ENCODE data around the gene LTA4H. TPM values are rescaled to one million over a fixed set of nuclear protein-coding genes. Genes with fewer than 3 reads are reported as not detected.

The LTA4H gene
- total RNA-seq, 1 donor from 2014 or later: 124 TPM

DNA sequence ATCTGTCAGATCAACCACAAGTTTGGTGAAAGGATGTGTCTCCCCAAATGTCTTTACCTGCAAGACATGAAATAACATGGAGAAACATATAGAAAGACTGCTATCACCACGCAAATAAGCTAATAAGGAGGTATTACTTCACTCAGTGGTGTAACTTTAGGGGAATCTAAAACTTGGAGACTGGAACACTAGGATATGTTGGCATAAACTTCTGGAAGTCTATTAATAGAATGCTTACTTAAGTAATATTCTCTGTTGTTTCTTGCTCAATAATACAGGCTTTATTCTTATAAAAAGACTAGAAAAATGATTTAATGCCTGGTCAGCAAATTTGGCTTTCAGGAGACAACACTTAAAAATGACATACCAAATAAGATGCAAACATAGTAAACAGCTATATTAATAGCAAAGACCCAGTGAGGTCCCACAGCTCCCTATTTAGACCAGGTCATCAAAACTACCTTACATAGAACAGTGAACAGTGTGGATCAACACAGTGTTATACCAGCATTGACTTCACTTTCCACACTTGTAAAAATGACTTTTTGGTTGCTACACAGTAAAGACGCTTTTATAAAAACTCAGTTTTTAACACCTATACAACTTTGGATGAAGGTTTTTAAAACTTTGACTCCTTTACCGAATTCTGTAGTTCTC, 20.3 kb downstream of the LTA4H start:
- no peak for DNase-seq
- Mint-ChIP-seq H3K27me3 (no peaks in the 10 kb centered on the region), H3K9me3 (no peaks in the 10 kb centered on the region), H3K4me3 (no peak overlapping the region), H3K36me3 (ENCODE audit: low read depth) (peaks cover 77% of the 10 kb centered on the region), H3K4me1 (peaks cover 10% of the 10 kb centered on the region), H3K27ac (no peak overlapping the region)
- no peak for TF ChIP-seq CTCF (IDR thresholded peaks at IDR 0.05)
- ChIA-PET POLR2A (no interaction called here), CTCF (interaction anchor here (1.1 to 1.3 kb wide), 2 partner anchors 46 to 201 kb away, joined by 3 read pairs; no protein-coding TSS in a partner anchor)
- intact Hi-C loops (cut with micrococcal nuclease): no loop called here
- ATAC-seq (ENCODE audit: low read depth): no peak

DNA sequence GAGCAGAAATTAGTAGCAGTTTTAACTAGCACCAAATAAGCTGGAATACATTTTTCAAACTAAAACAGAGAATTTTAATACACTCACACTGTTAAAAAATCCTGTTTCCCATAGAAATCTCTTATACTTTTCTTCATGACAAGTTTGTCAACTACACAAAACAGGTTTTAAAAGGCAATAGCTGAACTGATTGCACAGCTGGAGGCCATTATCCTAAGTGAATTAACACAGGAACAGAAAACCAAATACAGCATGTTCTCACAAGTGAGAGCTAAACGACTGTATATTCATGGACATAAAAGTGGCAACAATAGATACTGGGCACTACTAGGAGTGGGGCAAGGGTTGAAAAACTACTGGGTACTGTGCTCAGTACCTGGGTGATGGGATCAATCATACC, 27.7 kb downstream of the LTA4H start:
- DNase-seq (no peak), ATAC-seq (ENCODE audit: low read depth) (no peak)
- Mint-ChIP-seq H3K4me1 (no peaks in the 10 kb centered on the region), H3K4me3 (no peak overlapping the region), H3K27me3 (no peaks in the 10 kb centered on the region), H3K36me3 (ENCODE audit: low read depth) (peaks cover 87% of the 10 kb centered on the region), H3K9me3 (no peaks in the 10 kb centered on the region), H3K27ac (no peak overlapping the region)
- ChIA-PET POLR2A (interaction anchor here (1.0 kb wide), 1 partner anchor 34 kb away, joined by 4 read pairs; no protein-coding TSS in a partner anchor), CTCF (interaction anchor here (1.9 kb wide), 1 partner anchor 9 kb away, joined by 5 read pairs; no protein-coding TSS in a partner anchor)
- TF ChIP-seq CTCF (IDR thresholded peaks at IDR 0.05): no peak
- intact Hi-C loops (cut with micrococcal nuclease): no loop called here

DNA sequence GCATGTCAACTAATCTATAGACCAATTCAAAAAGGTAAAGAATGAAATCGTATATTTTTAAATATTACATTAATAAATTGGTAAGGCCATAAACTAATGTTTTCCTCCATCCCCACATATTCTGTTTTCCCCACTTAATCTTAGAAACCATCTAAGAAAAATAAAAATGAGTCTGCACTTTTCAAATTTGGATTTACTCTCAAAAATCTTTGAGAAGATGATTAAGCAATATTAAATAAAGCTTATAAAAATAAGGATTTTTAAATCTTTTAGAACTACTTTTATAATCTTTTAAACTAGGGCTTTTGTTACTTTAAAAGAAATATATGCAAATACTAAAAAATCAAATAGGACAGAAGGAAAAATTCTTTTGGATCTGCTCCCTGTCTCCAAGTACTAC, 28.7 kb downstream of the LTA4H start:
- H3K9me3 Mint-ChIP-seq: no peaks in the 10 kb centered on the region
- no peak for TF ChIP-seq CTCF (IDR thresholded peaks at IDR 0.05)
- H3K27me3 Mint-ChIP-seq: no peaks in the 10 kb centered on the region
- no peak overlapping the region for H3K4me3 Mint-ChIP-seq
- intact Hi-C loops (cut with micrococcal nuclease): no loop called here
- POLR2A ChIA-PET: no interaction called here
- ATAC-seq (ENCODE audit: low read depth): no peak
- DNase-seq: no peak
- H3K27ac Mint-ChIP-seq: no peak overlapping the region
- H3K36me3 Mint-ChIP-seq (ENCODE audit: low read depth): peaks cover 81% of the 10 kb centered on the region
- no peaks in the 10 kb centered on the region for H3K4me1 Mint-ChIP-seq
- CTCF ChIA-PET: no interaction called here

- no peak for ATAC-seq (ENCODE audit: low read depth)
- no peaks in the 10 kb centered on the region for H3K27me3 Mint-ChIP-seq
- H3K4me3 Mint-ChIP-seq: no peak overlapping the region
- TF ChIP-seq CTCF (IDR thresholded peaks at IDR 0.05): no peak
- no peak overlapping the region for H3K27ac Mint-ChIP-seq
- ChIA-PET CTCF (interaction anchor here (5.0 kb wide), 1 partner anchor 83 kb away, joined by 67 read pairs; no protein-coding TSS in a partner anchor), POLR2A (no interaction called here)
- peaks cover 7% of the 10 kb centered on the region for H3K4me1 Mint-ChIP-seq
- H3K36me3 Mint-ChIP-seq (ENCODE audit: low read depth): peaks cover 52% of the 10 kb centered on the region
- intact Hi-C loops (cut with micrococcal nuclease): no loop called here
- H3K9me3 Mint-ChIP-seq: no peaks in the 10 kb centered on the region
- no peak for DNase-seq
Observed at GRCh38 chr12:96000858-96001257, 34.5 kb downstream of the LTA4H start.

- Mint-ChIP-seq H3K4me1 (peaks cover 7% of the 10 kb centered on the region), H3K9me3 (no peaks in the 10 kb centered on the region), H3K36me3 (ENCODE audit: low read depth) (peaks cover 38% of the 10 kb centered on the region), H3K27me3 (no peaks in the 10 kb centered on the region), H3K27ac (no peak overlapping the region), H3K4me3 (no peak overlapping the region)
- intact Hi-C loops (cut with micrococcal nuclease): loop anchor here (5.0 kb wide), 1 partner anchor 182 kb away; no protein-coding TSS in a partner anchor
- no peak for TF ChIP-seq CTCF (IDR thresholded peaks at IDR 0.05)
- ChIA-PET CTCF (interaction anchor here (1.0 to 5.0 kb wide), 4 partner anchors 13 to 216 kb away, joined by 3 to 67 read pairs (median 8); no protein-coding TSS in a partner anchor), POLR2A (no interaction called here)
- DNase-seq (no peak), ATAC-seq (ENCODE audit: low read depth) (no peak)
Observed at GRCh38 chr12:95999484-95999883, 35.9 kb downstream of the LTA4H start.

Data from activated B cell treated with CpG ODN at 0.5 μM for 24 hours (primary cell).